NCI-H526 (cell line): ENCODE measurements around the gene EXOSC3.

ENCODE experiments used
- DNase-seq, 2 experiments: peaks; one replicate each; lab custom pipeline; 2025; lab: John Stamatoyannopoulos, UW

The EXOSC3 gene

DNA sequence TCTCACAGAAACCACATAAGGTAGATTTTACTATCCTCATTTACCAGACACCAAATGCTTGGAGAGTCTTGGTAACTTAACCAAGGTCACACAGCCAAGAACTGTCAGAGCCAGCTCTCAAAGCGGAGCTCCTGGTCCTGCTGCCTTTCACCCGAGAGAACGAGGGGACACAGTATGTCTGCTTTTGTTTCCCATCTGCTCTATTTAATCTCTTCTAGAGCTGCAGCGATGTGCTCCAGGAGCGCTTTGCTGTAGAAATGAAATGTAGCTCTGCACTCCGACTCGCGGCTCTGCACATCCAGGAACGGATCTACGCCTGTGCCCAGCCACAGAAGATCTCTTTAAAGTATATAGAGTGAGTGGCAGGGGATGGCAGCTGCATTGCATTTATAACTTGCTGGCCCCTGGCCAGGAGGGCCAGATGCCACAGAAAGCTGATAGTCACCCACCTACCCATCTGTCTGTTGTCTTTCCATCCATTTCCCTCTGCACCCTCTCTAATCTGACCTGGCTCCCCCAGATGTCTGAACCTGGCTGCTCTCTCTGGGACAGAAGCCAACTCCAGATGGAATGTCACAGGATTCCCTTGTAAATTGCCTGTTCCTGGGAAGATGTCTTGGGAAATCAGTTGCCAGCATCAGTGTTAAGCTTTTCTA, 52.6 kb downstream of the EXOSC3 start:
- DNase-seq: no peak

GRCh38 chr9:37730839-37731238, 54.0 kb downstream of the EXOSC3 start:
- DNase-seq: no peak

DNA sequence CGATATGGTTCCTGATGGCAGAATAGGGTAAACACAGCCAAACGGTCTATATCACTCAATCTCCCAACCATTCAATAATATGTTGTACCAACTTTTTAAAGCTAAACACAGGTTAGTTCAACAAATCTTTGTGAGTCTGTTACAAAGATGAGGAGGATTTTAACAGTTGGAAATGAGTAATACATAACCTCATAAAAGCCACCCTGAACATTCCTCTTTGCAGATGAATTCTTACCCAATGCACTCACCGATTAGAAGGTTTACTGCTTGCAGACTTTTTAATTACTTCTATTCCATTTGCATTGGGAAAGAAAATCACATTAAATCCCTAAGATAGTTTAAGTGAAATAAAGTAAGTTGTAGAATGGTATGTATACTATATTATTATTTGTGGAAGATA, 54.6 kb downstream of the EXOSC3 start:
- DNase-seq: no peak
